Duodenal mucosa (tissue), 2 donors: ENCODE data around the gene DPP4.

Experiments
- H3K27ac ChIP-seq: one replicate; pipeline ENCODE4 v1.7.0; 2013; ENCODE audit warnings: low read depth, low read length
- H3K27me3 ChIP-seq, 2 donors: one replicate each; pipeline ENCODE4 v1.7.0; 2013; ENCODE audit warnings: low read length in 2 of 2, control low read depth in 1 of 2; ENCODE audit not compliant: insufficient read depth in 2 of 2, control insufficient read depth in 1 of 2
- H3K36me3 ChIP-seq, 2 donors: one replicate each; pipeline ENCODE4 v1.7.0; 2013; ENCODE audit warnings: low read length in 2 of 2, control low read depth in 1 of 2; ENCODE audit not compliant: insufficient read depth in 2 of 2, control insufficient read depth in 1 of 2
- H3K4me1 ChIP-seq, 2 donors: one replicate each; pipeline ENCODE4 v1.7.0; 2013; ENCODE audit warnings: low read length in 2 of 2, control low read depth in 1 of 2; ENCODE audit not compliant: insufficient read depth in 2 of 2, control insufficient read depth in 1 of 2
- H3K4me3 ChIP-seq, 2 donors: one replicate each; pipeline ENCODE4 v1.7.0; 2013; ENCODE audit warnings: low read length in 2 of 2, low read depth in 1 of 2
- H3K9ac ChIP-seq, 2 donors: one replicate each; pipeline ENCODE4 v1.7.0; 2013; ENCODE audit warnings: low read length in 2 of 2, low read depth in 1 of 2
- H3K9me3 ChIP-seq, 2 donors: one replicate each; pipeline ENCODE4 v1.7.0; 2013; ENCODE audit warnings: low read length in 2 of 2, control low read depth in 1 of 2; ENCODE audit not compliant: control insufficient read depth in 1 of 2

The DPP4 gene

GRCh38 chr2:161952783-161953191 is 121.2 kb downstream of the DPP4 start:
- H3K4me3 ChIP-seq: no peak overlapping the region
- H3K27me3 ChIP-seq: no peaks in the 10 kb centered on the region
- H3K9me3 ChIP-seq: no peaks in the 10 kb centered on the region
- no peaks in the 10 kb centered on the region for H3K36me3 ChIP-seq
- H3K4me1 ChIP-seq: peaks cover 0 to 4% of the 10 kb centered on the region in 2 donors
- H3K9ac ChIP-seq: no peak overlapping the region
- no peak overlapping the region for H3K27ac ChIP-seq

- Histone ChIP-seq H3K27ac (no peak overlapping the region), H3K4me1 (no peaks in the 10 kb centered on the region), H3K9ac (no peak overlapping the region), H3K9me3 (no peaks in the 10 kb centered on the region), H3K4me3 (no peak overlapping the region), H3K27me3 (no peaks in the 10 kb centered on the region), H3K36me3 (no peaks in the 10 kb centered on the region)
These were observed 126.2 kb downstream of the DPP4 start for GRCh38 chr2:161947836-161948235.

- Histone ChIP-seq H3K9me3 (no peaks in the 10 kb centered on the region), H3K27me3 (no peaks in the 10 kb centered on the region), H3K36me3 (no peaks in the 10 kb centered on the region), H3K9ac (no peak overlapping the region), H3K4me3 (no peak overlapping the region), H3K4me1 (no peaks in the 10 kb centered on the region), H3K27ac (no peak overlapping the region)
These were observed 126.6 kb downstream of the DPP4 start for GRCh38 chr2:161947406-161947805.

GRCh38 chr2:161946489-161947107 is 127.4 kb downstream of the DPP4 start:
- Histone ChIP-seq H3K4me1 (no peaks in the 10 kb centered on the region), H3K4me3 (no peak overlapping the region), H3K9ac (no peak overlapping the region), H3K27me3 (no peaks in the 10 kb centered on the region), H3K9me3 (no peaks in the 10 kb centered on the region), H3K27ac (no peak overlapping the region), H3K36me3 (no peaks in the 10 kb centered on the region)

- Histone ChIP-seq H3K4me1 (no peaks in the 10 kb centered on the region), H3K36me3 (no peaks in the 10 kb centered on the region), H3K9me3 (no peaks in the 10 kb centered on the region), H3K27me3 (no peaks in the 10 kb centered on the region), H3K27ac (no peak overlapping the region), H3K4me3 (no peak overlapping the region), H3K9ac (no peak overlapping the region)
These were observed 131.0 kb downstream of the DPP4 start for GRCh38 chr2:161943011-161943410.
